Measurements from ENCODE around the gene SIN3A.
"Not testable (repeated sequence)": the region's sequence is repeated elsewhere in the genome, so short reads cannot be mapped to it uniquely, and the experiment has no call there.

Gene SIN3A

GRCh38 chr15:75342221-75342620, 109.3 kb downstream of the SIN3A start:
- Histone ChIP-seq H3K36me3 (ENCODE audit: control insufficient read depth, insufficient read depth, low read length, severe bottlenecking) (peaks cover 25% of the 10 kb centered on the region), H3K27me3 (replicated peaks; ENCODE audit: control insufficient read depth, insufficient read depth, low read length) (no peaks in the 10 kb centered on the region), H3K4me3 (ENCODE audit: low read length) (no peak overlapping the region), H3K9ac (ENCODE audit: low read length) (no peak overlapping the region), H3K4me1 (ENCODE audit: control insufficient read depth, insufficient read depth, low read length) (no peaks in the 10 kb centered on the region), H3K9me3 (ENCODE audit: control insufficient read depth, low read length) (no peaks in the 10 kb centered on the region)
- DNase-seq (ENCODE audit: low read depth) = no peak

GRCh38 chr15:75339531-75340240, 111.8 kb downstream of the SIN3A start:
- Histone ChIP-seq H3K4me1 (ENCODE audit: control insufficient read depth, insufficient read depth, low read length) (peaks cover 11% of the 10 kb centered on the region), H3K9ac (ENCODE audit: low read length) (no peak overlapping the region), H3K4me3 (ENCODE audit: low read length) (no peak overlapping the region), H3K27me3 (replicated peaks; ENCODE audit: control insufficient read depth, insufficient read depth, low read length) (no peaks in the 10 kb centered on the region), H3K36me3 (ENCODE audit: control insufficient read depth, insufficient read depth, low read length, severe bottlenecking) (peaks cover 25% of the 10 kb centered on the region), H3K9me3 (ENCODE audit: control insufficient read depth, low read length) (no peaks in the 10 kb centered on the region)
- DNase-seq (ENCODE audit: low read depth) = no peak

- H3K36me3 ChIP-seq (ENCODE audit: control insufficient read depth, insufficient read depth, low read length, severe bottlenecking) = peaks cover 25% of the 10 kb centered on the region
- DNase-seq (ENCODE audit: low read depth) = no peak
- H3K4me1 ChIP-seq (ENCODE audit: control insufficient read depth, insufficient read depth, low read length) = peaks cover 11% of the 10 kb centered on the region
- H3K4me3 ChIP-seq (ENCODE audit: low read length) = no peak overlapping the region
- H3K9ac ChIP-seq (ENCODE audit: low read length) = no peak overlapping the region
- H3K27me3 ChIP-seq (replicated peaks; ENCODE audit: control insufficient read depth, insufficient read depth, low read length) = no peaks in the 10 kb centered on the region
- H3K9me3 ChIP-seq (ENCODE audit: control insufficient read depth, low read length) = no peaks in the 10 kb centered on the region
Observed at GRCh38 chr15:75338661-75339240, 112.7 kb downstream of the SIN3A start.

- Histone ChIP-seq H3K4me3 (ENCODE audit: low read length) (peak within 1 kb of the TSS; percentile 95), H3K36me3 (ENCODE audit: control insufficient read depth, insufficient read depth, low read length, severe bottlenecking) (peaks cover 17% of the 10 kb centered on the region), H3K9me3 (ENCODE audit: control insufficient read depth, low read length) (no peaks in the 10 kb centered on the region), H3K9ac (ENCODE audit: low read length) (peak within 1 kb of the TSS; percentile 87), H3K27me3 (replicated peaks; ENCODE audit: control insufficient read depth, insufficient read depth, low read length) (no peaks in the 10 kb centered on the region), H3K4me1 (ENCODE audit: control insufficient read depth, insufficient read depth, low read length) (peaks cover 11% of the 10 kb centered on the region)
- DNase-seq (ENCODE audit: low read depth) = peak; percentile 98
Observed at GRCh38 chr15:75335705-75336355, 115.7 kb downstream of the SIN3A start, which contains the start of gene COMMD4. Gene COMMD4 (plus strand): TSS chr15:75336063. CDS start chr15:75336090, 27 bp downstream.

- H3K9me3 ChIP-seq (ENCODE audit: control insufficient read depth, low read length) = no peaks in the 10 kb centered on the region
- H3K9ac ChIP-seq (ENCODE audit: low read length) = peak overlapping the region; percentile 87
- H3K4me1 ChIP-seq (ENCODE audit: control insufficient read depth, insufficient read depth, low read length) = peaks cover 11% of the 10 kb centered on the region
- no peaks in the 10 kb centered on the region for H3K27me3 ChIP-seq (replicated peaks; ENCODE audit: control insufficient read depth, insufficient read depth, low read length)
- DNase-seq (ENCODE audit: low read depth) = no peak
- peaks cover 13% of the 10 kb centered on the region for H3K36me3 ChIP-seq (ENCODE audit: control insufficient read depth, insufficient read depth, low read length, severe bottlenecking)
- H3K4me3 ChIP-seq (ENCODE audit: low read length) = peak overlapping the region; percentile 95
Observed at GRCh38 chr15:75335313-75335704, 116.2 kb downstream of the SIN3A start.

- H3K4me1 ChIP-seq (ENCODE audit: control insufficient read depth, insufficient read depth, low read length) = peaks cover 11% of the 10 kb centered on the region
- not testable (repeated sequence) for DNase-seq (ENCODE audit: low read depth); H3K27me3 ChIP-seq (replicated peaks; ENCODE audit: control insufficient read depth, insufficient read depth, low read length); H3K4me3 ChIP-seq (ENCODE audit: low read length); H3K9me3 ChIP-seq (ENCODE audit: control insufficient read depth, low read length); H3K9ac ChIP-seq (ENCODE audit: low read length); H3K36me3 ChIP-seq (ENCODE audit: control insufficient read depth, insufficient read depth, low read length, severe bottlenecking)
Observed at GRCh38 chr15:75333654-75334419, 117.7 kb downstream of the SIN3A start.

- not testable (repeated sequence) for H3K9me3 ChIP-seq (ENCODE audit: control insufficient read depth, low read length); DNase-seq (ENCODE audit: low read depth)
Observed at GRCh38 chr15:75332093-75332492, 119.4 kb downstream of the SIN3A start.

GRCh38 chr15:75329571-75329970, 121.9 kb downstream of the SIN3A start:
- Histone ChIP-seq H3K27me3 (replicated peaks; ENCODE audit: control insufficient read depth, insufficient read depth, low read length) (peaks cover 8% of the 10 kb centered on the region), H3K9me3 (ENCODE audit: control insufficient read depth, low read length) (no peaks in the 10 kb centered on the region), H3K36me3 (ENCODE audit: control insufficient read depth, insufficient read depth, low read length, severe bottlenecking) (no peaks in the 10 kb centered on the region), H3K4me1 (ENCODE audit: control insufficient read depth, insufficient read depth, low read length) (no peaks in the 10 kb centered on the region), H3K4me3 (ENCODE audit: low read length) (no peak overlapping the region), H3K9ac (ENCODE audit: low read length) (no peak overlapping the region)
- DNase-seq (ENCODE audit: low read depth) = no peak

More at GRCh38 chr15:75332093-75332492, 119.4 kb downstream of the SIN3A start:
- H3K4me3 ChIP-seq (ENCODE audit: low read length); H3K9ac ChIP-seq (ENCODE audit: low read length); H3K27me3 ChIP-seq (replicated peaks; ENCODE audit: control insufficient read depth, insufficient read depth, low read length); H3K36me3 ChIP-seq (ENCODE audit: control insufficient read depth, insufficient read depth, low read length, severe bottlenecking): not testable (repeated sequence)
- peaks cover 11% of the 10 kb centered on the region for H3K4me1 ChIP-seq (ENCODE audit: control insufficient read depth, insufficient read depth, low read length)

GRCh38 chr15:75328493-75329314, 122.8 kb downstream of the SIN3A start:
- H3K4me1 ChIP-seq (ENCODE audit: control insufficient read depth, insufficient read depth, low read length) = no peaks in the 10 kb centered on the region

GRCh38 chr15:75327491-75327890, 124.0 kb downstream of the SIN3A start:
- H3K27me3 ChIP-seq (replicated peaks; ENCODE audit: control insufficient read depth, insufficient read depth, low read length) = peaks cover 10% of the 10 kb centered on the region
- no peak overlapping the region for H3K4me3 ChIP-seq (ENCODE audit: low read length)
- H3K36me3 ChIP-seq (ENCODE audit: control insufficient read depth, insufficient read depth, low read length, severe bottlenecking) = no peaks in the 10 kb centered on the region
- DNase-seq (ENCODE audit: low read depth) = no peak
- no peaks in the 10 kb centered on the region for H3K9me3 ChIP-seq (ENCODE audit: control insufficient read depth, low read length)
- H3K9ac ChIP-seq (ENCODE audit: low read length) = no peak overlapping the region
- H3K4me1 ChIP-seq (ENCODE audit: control insufficient read depth, insufficient read depth, low read length) = no peaks in the 10 kb centered on the region

More at GRCh38 chr15:75328493-75329314, 122.8 kb downstream of the SIN3A start:
- Histone ChIP-seq H3K27me3 (replicated peaks; ENCODE audit: control insufficient read depth, insufficient read depth, low read length) (peaks cover 10% of the 10 kb centered on the region), H3K36me3 (ENCODE audit: control insufficient read depth, insufficient read depth, low read length, severe bottlenecking) (no peaks in the 10 kb centered on the region), H3K9ac (ENCODE audit: low read length) (no peak overlapping the region), H3K4me3 (ENCODE audit: low read length) (no peak overlapping the region), H3K9me3 (ENCODE audit: control insufficient read depth, low read length) (no peaks in the 10 kb centered on the region)
- DNase-seq (ENCODE audit: low read depth) = no peak

Measured in adipocyte (in vitro differentiated cells).